ENCODE data around the gene SYCP2. TPM values are rescaled to one million over a fixed set of nuclear protein-coding genes. Genes with fewer than 3 reads are reported as not detected.

Gene SYCP2
- total RNA-seq (2014; rRNA removed) (0.86 and 1.8 TPM in 2 replicates), Bru-seq, nascent RNA (percentile 44 among the genes with signal in this experiment), BruChase-seq, experiment 1, labeled RNA remaining after a 6-hour chase (percentile 52 among the genes with signal in this experiment), BruChase-seq, experiment 2, labeled RNA remaining after a 2-hour chase (percentile 66 among the genes with signal in this experiment)
- long read RNA-seq, partial matches to known transcripts = 2 of 5 reads
- long read RNA-seq, other reads (novel, unspliced or antisense) = 3 of 5 reads

- Histone ChIP-seq H3K4me1 (ENCODE audit: insufficient read depth, low read length) (peaks cover 16% of the 10 kb centered on the region), H3K27me3 (ENCODE audit: low read length) (no peaks in the 10 kb centered on the region), H3K9ac (ENCODE audit: low read length) (peak within 1 kb of the TSS; percentile 21; the same call in 1 of the 2 replicates), H4K20me1 (ENCODE audit: low read length) (0 out of 2 replicates have a peak, but pooled peaks cover 6% of the 10 kb centered on the region), H3K27ac (ENCODE audit: low read length) (no peak within 1 kb of the TSS), H3F3A (ENCODE audit: low read length, unreplicated experiment) (no peaks in the 10 kb centered on the region), H3K9me2 (replicated peaks; ENCODE audit: low read length) (no peaks in the 10 kb centered on the region), H3K36me3 (ENCODE audit: low read depth, low read length) (no peaks in the 10 kb centered on the region), H3K4me2 (ENCODE audit: low read length) (peak within 1 kb of the TSS; percentile 93), H3K9me3 (ENCODE audit: low read length) (no peaks in the 10 kb centered on the region), H3K79me2 (ENCODE audit: low read length) (peaks cover 24% of the 10 kb centered on the region), H3K4me3 (ENCODE audit: low read length) (peak within 1 kb of the TSS; percentile 69), H2AFZ (ENCODE audit: low read length) (peak within 1 kb of the TSS; percentile 83)
- ChIA-PET CTCF (interaction anchor here (0.6 to 1.7 kb wide), 5 partner anchors 8 to 95 kb away, joined by 3 to 10 read pairs (median 6); no protein-coding TSS in a partner anchor), POLR2A (ENCODE audit: unreplicated experiment) (no interaction called here)
- DNase-seq = no peak
- intact Hi-C loops (cut with micrococcal nuclease) = no loop called here
- ATAC-seq = peak; percentile 56
- no peak for TF ChIP-seq CTCF (conservative IDR thresholded peaks at IDR 0.05; ENCODE audit: low read depth, low read length)
- no peak for TF ChIP-seq EZH2 (IDR thresholded peaks at IDR 0.05; ENCODE audit: low read length, unreplicated experiment)
- no peak for TF ChIP-seq EZH2phosphoT487 (IDR thresholded peaks at IDR 0.05; ENCODE audit: borderline replicate concordance, low read length)
- no TSS peak for BruUV-seq (replicated peaks)
Observed at GRCh38 chr20:59933296-59933848, at the start of gene SYCP2. SYCP2 (minus strand) TSS chr20:59933637; CDS start chr20:59922413, 11,224 bp downstream.

GRCh38 chr20:59983076-59983475, 49.6 kb upstream of the SYCP2 start:
- no peaks in the 10 kb centered on the region for H3K27me3 ChIP-seq (ENCODE audit: low read length)
- H3F3A ChIP-seq (ENCODE audit: low read length, unreplicated experiment) = no peaks in the 10 kb centered on the region
- H3K9me2 ChIP-seq (replicated peaks; ENCODE audit: low read length) = no peaks in the 10 kb centered on the region
- no peak overlapping the region for H3K9ac ChIP-seq (ENCODE audit: low read length)
- no peak overlapping the region for H3K4me3 ChIP-seq (ENCODE audit: low read length)
- no peak overlapping the region for H3K4me2 ChIP-seq (ENCODE audit: low read length)
- H4K20me1 ChIP-seq (ENCODE audit: low read length) = no peaks in the 10 kb centered on the region
- H3K79me2 ChIP-seq (ENCODE audit: low read length) = no peaks in the 10 kb centered on the region
- no peak overlapping the region for H3K27ac ChIP-seq (ENCODE audit: low read length)
- TF ChIP-seq EZH2 (IDR thresholded peaks at IDR 0.05; ENCODE audit: low read length, unreplicated experiment) = no peak
- no peak for TF ChIP-seq EZH2phosphoT487 (IDR thresholded peaks at IDR 0.05; ENCODE audit: borderline replicate concordance, low read length)
- no peak for TF ChIP-seq CTCF (conservative IDR thresholded peaks at IDR 0.05; ENCODE audit: low read depth, low read length)
- POLR2A ChIA-PET (ENCODE audit: unreplicated experiment) = no interaction called here
- no peak overlapping the region for H2AFZ ChIP-seq (ENCODE audit: low read length)
- intact Hi-C loops (cut with micrococcal nuclease) = no loop called here
- no peaks in the 10 kb centered on the region for H3K9me3 ChIP-seq (ENCODE audit: low read length)
- no peak for ATAC-seq
- no TSS peak for BruUV-seq (replicated peaks)
- CTCF ChIA-PET = no interaction called here
- H3K36me3 ChIP-seq (ENCODE audit: low read depth, low read length) = no peaks in the 10 kb centered on the region
- DNase-seq = no peak
- H3K4me1 ChIP-seq (ENCODE audit: insufficient read depth, low read length) = peaks cover 16% of the 10 kb centered on the region

GRCh38 chr20:59977086-59977485, 43.6 kb upstream of the SYCP2 start:
- Histone ChIP-seq H2AFZ (ENCODE audit: low read length) (no peak overlapping the region), H3K9ac (ENCODE audit: low read length) (no peak overlapping the region), H3K79me2 (ENCODE audit: low read length) (no peaks in the 10 kb centered on the region), H3K27me3 (ENCODE audit: low read length) (no peaks in the 10 kb centered on the region), H3K9me2 (replicated peaks; ENCODE audit: low read length) (no peaks in the 10 kb centered on the region), H3K4me1 (ENCODE audit: insufficient read depth, low read length) (peaks cover 9% of the 10 kb centered on the region), H3K4me3 (ENCODE audit: low read length) (no peak overlapping the region), H3K27ac (ENCODE audit: low read length) (no peak overlapping the region), H3K36me3 (ENCODE audit: low read depth, low read length) (no peaks in the 10 kb centered on the region), H4K20me1 (ENCODE audit: low read length) (no peaks in the 10 kb centered on the region), H3K4me2 (ENCODE audit: low read length) (no peak overlapping the region), H3K9me3 (ENCODE audit: low read length) (no peaks in the 10 kb centered on the region), H3F3A (ENCODE audit: low read length, unreplicated experiment) (no peaks in the 10 kb centered on the region)
- no TSS peak for BruUV-seq (replicated peaks)
- DNase-seq = no peak
- no peak for TF ChIP-seq CTCF (conservative IDR thresholded peaks at IDR 0.05; ENCODE audit: low read depth, low read length)
- no peak for TF ChIP-seq EZH2 (IDR thresholded peaks at IDR 0.05; ENCODE audit: low read length, unreplicated experiment)
- TF ChIP-seq EZH2phosphoT487 (IDR thresholded peaks at IDR 0.05; ENCODE audit: borderline replicate concordance, low read length) = no peak
- ChIA-PET CTCF (no interaction called here), POLR2A (ENCODE audit: unreplicated experiment) (no interaction called here)
- no peak for ATAC-seq
- intact Hi-C loops (cut with micrococcal nuclease) = no loop called here

Measured in PC-3 (cell line).